Thymus (tissue), 11 donors: ENCODE data around the gene KIFAP3. TPM values are rescaled to one million over a fixed set of nuclear protein-coding genes. Genes with fewer than 3 reads are reported as not detected.
"Not testable (repeated sequence)": the region's sequence is repeated elsewhere in the genome, so short reads cannot be mapped to it uniquely, and the experiment has no call there.

Experiments
- DNase-seq, 9 donors: peaks; one replicate each; pipeline ENCODE4 v3.0.0-alpha.2; 2013; ENCODE audit warnings: low spot score in 9 of 9, low read depth in 6 of 9, missing footprints in 1 of 9
- H3K27ac ChIP-seq, 2 donors: one replicate each; pipeline ENCODE4 v1.5.1; 2013; ENCODE audit warnings: control low read depth in 1 of 2, low read depth in 1 of 2, low read length in 1 of 2, mild to moderate bottlenecking in 1 of 2, moderate library complexity in 1 of 2
- H3K27me3 ChIP-seq, 2 donors: one replicate each; pipeline ENCODE4 v1.5.1; 2013; ENCODE audit warnings: low read length in 1 of 2; ENCODE audit not compliant: control insufficient read depth in 2 of 2, insufficient read depth in 1 of 2
- H3K36me3 ChIP-seq, 2 donors: one replicate each; pipeline ENCODE4 v1.5.1; 2013; ENCODE audit warnings: low read length in 1 of 2, mild to moderate bottlenecking in 1 of 2, moderate library complexity in 1 of 2; ENCODE audit not compliant: control insufficient read depth in 2 of 2, insufficient read depth in 2 of 2
- H3K4me1 ChIP-seq, 2 donors: one replicate each; pipeline ENCODE4 v1.5.1; 2013; ENCODE audit warnings: low read length in 2 of 2; ENCODE audit not compliant: control insufficient read depth in 2 of 2, insufficient read depth in 2 of 2
- H3K4me3 ChIP-seq, 2 donors: one replicate each; pipeline ENCODE4 v1.5.1; 2013; ENCODE audit warnings: low read length in 2 of 2, control low read depth in 1 of 2, mild to moderate bottlenecking in 1 of 2
- H3K9me3 ChIP-seq, 2 donors: one replicate each; pipeline ENCODE4 v1.5.1; 2013; ENCODE audit warnings: low read length in 1 of 2, mild to moderate bottlenecking in 1 of 2; ENCODE audit not compliant: control insufficient read depth in 2 of 2, insufficient read depth in 1 of 2
- WGBS: extraction: QIAGEN DNeasy Blood & Tissue Kit; methylation state at CpG from one replicate; pipeline ENCODE4 v1.1.7; 2013; 5-methylcytosine and 5-hydroxymethylcytosine counted together
- polyA plus RNA-seq: library from polyadenylated mRNA; stranded (reverse); fragments of 200-250 nt; gene quantifications from one replicate; pipeline ENCODE4 v1.2.3, GENCODE V29; 2013
- total RNA-seq: library from RNA; stranded (reverse); fragments of 120-200 nt; gene quantifications from one replicate; pipeline ENCODE4 v1.2.4, GENCODE V29; 2013
- donor health status: healthy.

The KIFAP3 gene
- total and polyA plus RNA-seq, 2 donors, result 19.5 to 25.8 TPM

DNA sequence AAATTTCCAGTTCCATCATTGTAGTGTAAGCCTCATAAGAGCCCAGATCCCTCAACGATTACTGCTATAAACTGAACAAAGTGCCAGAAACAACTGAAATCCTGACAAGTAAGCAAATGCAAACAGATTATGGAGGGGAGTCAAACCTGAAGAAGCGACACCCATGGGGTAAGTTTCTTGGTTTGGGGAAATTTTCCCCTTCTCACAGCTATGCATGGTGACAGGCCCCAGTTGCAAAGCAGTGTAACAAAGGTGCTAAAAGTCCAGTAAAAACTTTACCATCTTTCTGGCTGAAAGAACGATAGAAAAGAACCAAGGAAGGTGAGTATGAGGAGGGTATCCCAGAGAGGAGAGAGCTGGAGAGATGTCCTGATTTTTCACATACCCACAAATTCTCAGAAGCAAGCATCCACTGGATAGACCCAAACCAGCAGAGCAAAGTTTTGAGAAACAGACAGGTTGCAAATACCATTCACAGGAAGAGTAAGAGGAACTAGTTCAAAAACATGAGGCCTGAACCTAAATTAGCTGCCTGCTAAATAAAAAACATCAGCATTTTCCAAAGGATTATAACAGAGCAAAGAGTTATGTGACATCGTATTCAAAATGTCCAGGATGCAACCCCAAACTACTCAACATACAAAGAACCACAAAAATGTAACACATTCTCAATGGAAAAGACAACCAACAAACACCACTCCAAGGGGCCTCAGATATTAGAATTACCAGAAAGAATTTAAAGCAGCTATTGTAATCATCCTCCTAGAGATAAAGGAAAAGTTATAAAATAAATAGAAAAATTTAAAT is 195.3 kb downstream of the KIFAP3 start:
- no peak for DNase-seq
- Histone ChIP-seq H3K9me3 (no peaks in the 10 kb centered on the region), H3K4me1 (no peaks in the 10 kb centered on the region), H3K27me3 (no peaks in the 10 kb centered on the region), H3K36me3 (peaks cover 17 to 38% of the 10 kb centered on the region in 2 donors), H3K27ac (no peak overlapping the region), H3K4me3 (no peak overlapping the region)
- 80% methylated on average over 4 of the region's 4 CpGs for WGBS

DNA sequence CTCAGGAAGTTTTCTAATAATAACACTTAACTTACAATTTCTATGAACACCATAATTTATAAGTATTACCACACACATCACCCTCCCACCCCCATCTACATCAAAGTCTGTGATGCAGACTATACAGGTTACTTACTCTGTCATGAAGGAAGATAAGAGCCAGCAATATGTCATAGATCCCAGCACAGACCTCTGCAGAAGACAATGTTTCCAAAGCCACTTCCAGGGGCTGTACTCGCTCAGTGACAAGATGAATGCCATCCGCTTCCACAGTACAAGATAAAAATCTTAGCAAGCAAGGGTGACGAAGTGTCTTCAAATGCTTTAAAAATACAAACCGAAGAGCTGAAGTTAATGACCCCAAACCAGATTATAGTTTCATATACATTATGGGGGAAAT is 196.0 kb downstream of the KIFAP3 start:
- no peak for DNase-seq
- Histone ChIP-seq H3K4me1 (no peaks in the 10 kb centered on the region), H3K27ac (no peak overlapping the region), H3K4me3 (no peak overlapping the region), H3K36me3 (peaks cover 18 to 45% of the 10 kb centered on the region in 2 donors), H3K27me3 (no peaks in the 10 kb centered on the region), H3K9me3 (no peaks in the 10 kb centered on the region)
- WGBS, result 96% methylated on average over 4 of the region's 4 CpGs

DNA sequence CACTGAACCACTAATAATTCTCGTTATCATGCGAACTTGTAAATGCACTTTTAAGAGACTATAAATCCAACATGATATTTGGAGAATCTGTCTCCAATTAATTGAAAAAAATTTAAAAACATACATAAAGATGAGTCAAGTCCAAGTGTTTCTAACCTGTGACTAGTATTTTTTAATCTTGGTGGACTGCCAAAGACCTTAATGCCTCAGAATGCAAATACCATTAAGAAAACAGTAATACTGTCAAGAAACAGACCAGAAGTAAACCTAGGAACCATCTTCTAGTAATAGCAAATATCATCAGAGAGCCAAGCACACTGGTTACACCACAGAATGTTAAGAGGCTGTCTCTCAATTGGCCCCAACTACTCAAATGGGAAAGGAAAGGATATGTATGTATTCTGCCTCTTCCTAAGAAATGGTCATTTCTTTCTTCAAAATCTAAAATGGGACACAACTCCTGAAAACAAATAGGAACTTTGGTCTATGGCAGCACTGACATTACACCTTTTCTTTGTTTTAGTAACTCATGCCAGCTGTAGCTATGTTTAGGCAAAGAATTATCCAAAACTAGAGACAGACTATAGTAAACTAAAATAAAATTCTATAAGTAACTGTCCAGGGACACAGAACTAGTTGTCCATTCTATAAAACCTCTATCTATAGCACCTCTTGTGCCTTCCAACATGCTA is 196.5 kb downstream of the KIFAP3 start:
- no peak overlapping the region for H3K4me3 ChIP-seq
- no peaks in the 10 kb centered on the region for H3K27me3 ChIP-seq
- WGBS, result over 99% methylated on average over 2 of the region's 2 CpGs
- H3K4me1 ChIP-seq, result no peaks in the 10 kb centered on the region
- no peaks in the 10 kb centered on the region for H3K9me3 ChIP-seq
- H3K27ac ChIP-seq, result no peak overlapping the region
- no peak for DNase-seq
- peaks cover 24 to 47% of the 10 kb centered on the region in 2 donors for H3K36me3 ChIP-seq

DNA sequence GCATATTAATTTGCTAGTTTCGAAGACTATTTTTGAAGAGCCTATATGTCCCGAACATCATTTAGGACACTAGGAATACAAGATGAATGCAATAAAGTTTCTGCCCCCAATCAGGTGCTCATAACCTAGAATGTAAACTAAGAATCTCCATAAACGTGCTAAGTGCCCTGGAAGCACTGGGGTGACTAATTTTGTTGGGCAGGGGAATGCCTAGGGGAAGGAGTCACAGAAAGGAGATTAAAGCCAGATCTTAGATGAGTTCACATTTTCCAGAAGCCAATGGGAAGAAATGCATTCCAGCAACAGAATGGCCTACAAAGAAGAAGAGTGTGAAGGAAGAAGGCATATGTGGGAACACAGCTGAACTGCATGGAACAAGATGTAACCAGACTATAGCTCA is 200.3 kb downstream of the KIFAP3 start:
- Histone ChIP-seq H3K4me3 (no peak overlapping the region), H3K27me3 (no peaks in the 10 kb centered on the region), H3K9me3 (peaks cover 2 to 9% of the 10 kb centered on the region in 2 donors), H3K4me1 (no peaks in the 10 kb centered on the region), H3K36me3 (peaks cover 47 to 77% of the 10 kb centered on the region in 2 donors), H3K27ac (no peak overlapping the region)
- 98% methylated on average over 3 of the region's 3 CpGs for WGBS
- DNase-seq, result no peak

DNA sequence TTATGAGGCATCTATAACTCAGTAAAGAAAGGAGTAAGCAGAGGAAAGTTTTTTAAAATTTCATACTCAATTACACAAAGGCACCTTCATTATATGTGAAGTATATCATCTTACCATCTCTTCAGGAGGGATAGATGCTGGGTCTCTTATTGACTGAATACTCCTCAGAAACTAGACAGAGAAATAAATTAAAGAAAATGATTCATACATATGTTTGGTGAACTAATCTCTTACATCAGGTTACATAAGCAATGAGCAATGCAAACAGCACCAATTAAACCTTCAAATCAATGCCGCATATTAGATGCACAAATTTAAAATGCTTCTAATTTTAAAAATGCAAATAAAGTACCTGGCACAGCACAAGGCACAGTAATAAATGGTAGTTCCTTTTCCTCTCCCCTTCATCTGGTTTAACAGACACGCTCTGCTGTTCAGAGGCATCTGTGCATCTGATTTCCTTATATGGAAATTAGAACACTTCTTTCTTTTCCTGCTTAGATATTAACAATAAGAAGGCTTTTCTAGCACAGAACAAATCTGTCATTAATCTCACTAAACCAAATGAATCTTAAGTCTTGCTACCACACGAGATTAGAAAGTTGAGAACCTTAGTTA is 200.8 kb downstream of the KIFAP3 start:
- no peak for DNase-seq
- no peaks in the 10 kb centered on the region for H3K27me3 ChIP-seq
- H3K4me3 ChIP-seq, result no peak overlapping the region
- H3K27ac ChIP-seq, result no peak overlapping the region
- H3K4me1 ChIP-seq, result no peaks in the 10 kb centered on the region
- 70% methylated on average over 3 of the region's 3 CpGs for WGBS
- peaks cover 52 to 82% of the 10 kb centered on the region in 2 donors for H3K36me3 ChIP-seq
- peaks cover 2 to 9% of the 10 kb centered on the region in 2 donors for H3K9me3 ChIP-seq

DNA sequence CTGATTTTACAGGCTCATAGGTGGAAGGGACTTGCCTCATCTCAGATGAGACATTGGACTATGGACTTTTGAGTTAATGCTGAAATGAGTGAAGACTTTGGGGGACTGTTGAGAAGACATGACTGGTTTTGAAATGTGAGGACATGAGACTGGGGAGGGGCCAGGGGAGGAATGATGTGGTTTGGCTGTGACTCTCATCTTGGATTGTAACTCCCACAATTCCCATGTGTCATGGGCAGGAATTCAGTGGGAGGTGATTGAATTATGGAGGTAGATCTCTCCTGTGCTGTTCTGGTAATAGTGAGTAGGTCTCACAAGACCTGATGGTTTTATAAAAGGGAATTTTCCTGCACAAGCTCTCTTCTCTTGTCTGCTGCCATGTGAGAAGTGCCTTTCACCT is 201.6 kb downstream of the KIFAP3 start:
- no peak for DNase-seq
- H3K4me3 ChIP-seq, result no peak overlapping the region
- peaks cover 2 to 9% of the 10 kb centered on the region in 2 donors for H3K9me3 ChIP-seq
- no peaks in the 10 kb centered on the region for H3K4me1 ChIP-seq
- H3K27ac ChIP-seq, result no peak overlapping the region
- no peaks in the 10 kb centered on the region for H3K27me3 ChIP-seq
- peaks cover 54 to 84% of the 10 kb centered on the region in 2 donors for H3K36me3 ChIP-seq

DNA sequence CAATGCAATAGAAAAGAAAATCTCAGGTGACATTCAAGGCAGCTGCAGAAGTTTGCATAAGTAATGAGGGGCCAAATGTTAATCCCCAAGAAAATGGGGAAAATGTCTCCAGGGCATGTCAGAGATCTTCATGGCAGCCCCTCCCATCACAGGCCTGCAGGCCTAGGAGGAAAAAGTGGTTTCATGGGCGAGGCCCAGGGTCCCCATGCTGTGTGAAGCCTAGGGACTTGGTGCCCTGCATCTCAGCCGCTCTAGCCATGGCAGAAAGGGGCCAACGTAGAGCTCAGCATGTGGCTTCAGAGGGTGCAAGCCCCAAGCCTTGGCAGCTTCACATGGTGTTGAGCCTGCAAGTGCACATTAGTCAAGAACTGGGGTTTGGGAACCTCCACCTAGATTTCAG is 202.5 kb downstream of the KIFAP3 start:
- H3K36me3 ChIP-seq, result peaks cover 58 to 85% of the 10 kb centered on the region in 2 donors
- 97% methylated on average over 3 of the region's 3 CpGs for WGBS
- not testable (repeated sequence) for H3K4me3 ChIP-seq

More for the DNA sequence above, 202.5 kb downstream of the KIFAP3 start:
- H3K27ac ChIP-seq, DNase-seq, H3K4me1 ChIP-seq, H3K27me3 ChIP-seq, H3K9me3 ChIP-seq: not testable (repeated sequence)
